A673 (cell line): ENCODE measurements around the gene CASQ2. TPM values are rescaled to one million over a fixed set of nuclear protein-coding genes. Genes with fewer than 3 reads are reported as not detected.

ENCODE experiments used
- BruUV-seq: library from RNA; stranded (reverse); fragments of 400-500 nt; replicated peaks from 2 replicates; lab custom pipeline; 2021; lab: Mats Ljungman, UMichigan
- CTCF ChIA-PET: fragments of 300-600 bp; sonication (Branson Sonifier 250); formaldehyde crosslinking; loops from one replicate; lab custom pipeline; 2022; ENCODE audit warnings: antibody characterized with exemption; lab: Charles Lee
- POLR2A ChIA-PET: fragments of 300-600 bp; sonication (Branson Sonifier 250); formaldehyde crosslinking; loops from one replicate; lab custom pipeline; 2022; ENCODE audit warnings: antibody characterized with exemption; ENCODE audit not compliant: low non-redundant PET; lab: Charles Lee
- DNase-seq: peaks from one replicate; pipeline ENCODE4 v3.0.0-alpha.2; 2015; ENCODE audit warnings: low spot score
- H3K27ac ChIP-seq: fragments of 200-600 bp; sonication (generic); 2 replicates; pipeline ENCODE4 v1.5.1; 2016; ENCODE audit warnings: mixed run types, low read depth, mild to moderate bottlenecking, mixed read lengths, antibody characterized with exemption, low read length; ENCODE audit not compliant: poor library complexity, severe bottlenecking
- H3K27me3 ChIP-seq: fragments of 200-600 bp; sonication (generic); replicated peaks from 2 replicates; pipeline ENCODE4 v1.6.1; 2017; ENCODE audit warnings: mixed run types, low read depth, mild to moderate bottlenecking, mixed read lengths, antibody characterized with exemption, low read length; ENCODE audit not compliant: insufficient read depth, poor library complexity
- H3K36me3 ChIP-seq: fragments of 200-600 bp; sonication (generic); 2 replicates; pipeline ENCODE4 v1.6.1; 2016; ENCODE audit warnings: mixed run types, mild to moderate bottlenecking, mixed read lengths, antibody characterized with exemption, low read length; ENCODE audit not compliant: insufficient read depth, poor library complexity, severe bottlenecking
- H3K4me1 ChIP-seq: fragments of 200-600 bp; sonication (generic); 2 replicates; pipeline ENCODE4 v1.6.1; 2017; ENCODE audit warnings: mixed run types, mild to moderate bottlenecking, mixed read lengths, antibody characterized with exemption, low read length; ENCODE audit not compliant: insufficient read depth, poor library complexity, severe bottlenecking
- H3K4me3 ChIP-seq: fragments of 200-600 bp; sonication (generic); 2 replicates; pipeline ENCODE4 v1.5.1; 2016; ENCODE audit warnings: low read depth, mixed run types, mild to moderate bottlenecking, mixed read lengths, low read length; ENCODE audit not compliant: poor library complexity, severe bottlenecking
- H3K9me3 ChIP-seq: fragments of 200-600 bp; sonication (generic); 2 replicates; pipeline ENCODE4 v1.6.1; 2016; ENCODE audit warnings: mixed run types, low read depth, mild to moderate bottlenecking, mixed read lengths, antibody characterized with exemption, low read length; ENCODE audit not compliant: poor library complexity, severe bottlenecking
- EZH2 ChIP-seq: fragments of 200-600 bp; sonication (generic); IDR thresholded peaks from 2 replicates; pipeline ENCODE4 v1.6.1; 2017; ENCODE audit warnings: borderline replicate concordance, low read depth, mild to moderate bottlenecking, mixed read lengths, antibody characterized with exemption, low read length; ENCODE audit not compliant: poor library complexity, severe bottlenecking
- intact Hi-C: fragments of 100-400 bp; cut with micrococcal nuclease; formaldehyde crosslinking; loops from one replicate; pipeline ENCODE4 v1.10.0; 2022; ENCODE audit not compliant: unreplicated experiment
- total RNA-seq: library from RNA; stranded (reverse); gene quantifications from 2 replicates; pipeline ENCODE4 v1.2.3, GENCODE V29; 2021
- TF ChIP-seq, protein P1 (sequence below): fragments of 300-800, 200-600 bp; sonication (generic); conservative IDR thresholded peaks from 2 replicates; pipeline ENCODE4 v1.5.1; 2017; ENCODE audit warnings: low read depth, mild to moderate bottlenecking, antibody characterized with exemption, low read length, moderate library complexity, mixed read lengths

Gene CASQ2
- total RNA-seq, 1 experiment from 2014 or later = 0.52 TPM

DNA sequence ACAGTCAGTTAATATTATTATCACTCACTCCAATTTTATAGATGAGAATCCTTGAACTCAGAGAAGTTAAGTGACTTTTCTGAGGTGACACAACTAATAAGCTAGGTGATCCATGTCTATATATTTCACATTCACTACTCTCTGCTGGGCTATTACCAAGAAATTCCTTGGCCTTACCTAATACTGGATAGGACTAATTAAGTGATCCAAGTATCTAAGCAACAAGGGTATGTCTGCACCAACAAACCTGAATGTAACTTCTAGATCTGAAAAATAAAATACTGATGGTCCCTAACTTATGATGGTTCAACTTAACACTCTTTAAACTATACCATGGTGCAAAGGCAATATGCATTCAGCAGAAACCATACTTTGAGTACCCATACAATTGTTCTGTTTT is 14.8 kb upstream of the CASQ2 start:
- Histone ChIP-seq H3K4me3 (no peak overlapping the region), H3K9me3 (no peaks in the 10 kb centered on the region), H3K4me1 (no peaks in the 10 kb centered on the region), H3K27me3 (no peaks in the 10 kb centered on the region), H3K36me3 (no peaks in the 10 kb centered on the region), H3K27ac (no peak overlapping the region)
- ChIA-PET CTCF (interaction anchor here (1.2 kb wide), 1 partner anchor 198 kb away, joined by 3 read pairs; no protein-coding TSS in a partner anchor), POLR2A (no interaction called here)
- no TSS peak for BruUV-seq
- TF ChIP-seq, protein P1, sequence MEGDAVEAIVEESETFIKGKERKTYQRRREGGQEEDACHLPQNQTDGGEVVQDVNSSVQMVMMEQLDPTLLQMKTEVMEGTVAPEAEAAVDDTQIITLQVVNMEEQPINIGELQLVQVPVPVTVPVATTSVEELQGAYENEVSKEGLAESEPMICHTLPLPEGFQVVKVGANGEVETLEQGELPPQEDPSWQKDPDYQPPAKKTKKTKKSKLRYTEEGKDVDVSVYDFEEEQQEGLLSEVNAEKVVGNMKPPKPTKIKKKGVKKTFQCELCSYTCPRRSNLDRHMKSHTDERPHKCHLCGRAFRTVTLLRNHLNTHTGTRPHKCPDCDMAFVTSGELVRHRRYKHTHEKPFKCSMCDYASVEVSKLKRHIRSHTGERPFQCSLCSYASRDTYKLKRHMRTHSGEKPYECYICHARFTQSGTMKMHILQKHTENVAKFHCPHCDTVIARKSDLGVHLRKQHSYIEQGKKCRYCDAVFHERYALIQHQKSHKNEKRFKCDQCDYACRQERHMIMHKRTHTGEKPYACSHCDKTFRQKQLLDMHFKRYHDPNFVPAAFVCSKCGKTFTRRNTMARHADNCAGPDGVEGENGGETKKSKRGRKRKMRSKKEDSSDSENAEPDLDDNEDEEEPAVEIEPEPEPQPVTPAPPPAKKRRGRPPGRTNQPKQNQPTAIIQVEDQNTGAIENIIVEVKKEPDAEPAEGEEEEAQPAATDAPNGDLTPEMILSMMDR = no peak
- TF ChIP-seq EZH2 = no peak
- no peak for DNase-seq
- intact Hi-C loops = no loop called here

DNA sequence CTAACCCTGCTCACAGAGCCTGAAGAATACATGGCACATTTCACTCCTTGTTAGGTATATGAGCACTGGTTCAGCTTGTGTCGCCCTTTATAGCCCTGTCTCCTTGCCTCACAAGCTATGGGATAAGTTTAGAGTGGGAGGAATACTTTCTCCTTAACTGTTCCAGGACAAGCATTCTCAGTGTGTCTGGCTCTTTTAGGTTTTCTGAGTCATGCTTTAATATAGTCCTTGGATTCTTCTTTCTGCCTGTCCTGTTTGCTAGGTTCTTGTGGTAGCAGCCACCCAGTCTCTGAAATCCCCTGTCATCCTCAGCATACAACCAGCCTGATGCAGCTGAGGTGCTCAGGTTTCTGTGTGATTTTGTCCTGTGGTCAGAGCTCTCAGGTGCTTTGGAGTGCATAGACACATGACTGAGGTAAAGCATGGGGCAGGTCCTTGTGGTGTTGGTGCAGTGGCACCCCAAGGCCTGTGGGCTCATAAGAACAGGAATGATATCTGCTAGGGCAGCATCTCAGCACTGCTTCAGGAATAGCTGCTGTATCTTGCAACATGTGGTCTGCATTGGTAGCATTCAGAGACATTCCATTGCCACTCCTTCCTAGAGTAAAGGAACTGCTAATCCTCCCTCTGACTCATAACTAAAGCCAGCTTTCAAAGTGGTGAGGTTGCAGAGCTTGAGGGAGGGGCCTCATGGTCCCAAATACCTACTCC is 14.2 kb upstream of the CASQ2 start:
- intact Hi-C loops = no loop called here
- Histone ChIP-seq H3K27me3 (no peaks in the 10 kb centered on the region), H3K9me3 (no peaks in the 10 kb centered on the region), H3K36me3 (no peaks in the 10 kb centered on the region), H3K4me1 (no peaks in the 10 kb centered on the region), H3K4me3 (no peak overlapping the region), H3K27ac (no peak overlapping the region)
- ChIA-PET POLR2A (no interaction called here), CTCF (interaction anchor here (1.2 to 1.5 kb wide), 2 partner anchors 11 to 198 kb away, joined by 3 to 5 read pairs; no protein-coding TSS in a partner anchor)
- TF ChIP-seq EZH2 = no peak
- TF ChIP-seq, protein P1 = no peak
- peak; percentile 62 for DNase-seq
- no TSS peak for BruUV-seq

DNA sequence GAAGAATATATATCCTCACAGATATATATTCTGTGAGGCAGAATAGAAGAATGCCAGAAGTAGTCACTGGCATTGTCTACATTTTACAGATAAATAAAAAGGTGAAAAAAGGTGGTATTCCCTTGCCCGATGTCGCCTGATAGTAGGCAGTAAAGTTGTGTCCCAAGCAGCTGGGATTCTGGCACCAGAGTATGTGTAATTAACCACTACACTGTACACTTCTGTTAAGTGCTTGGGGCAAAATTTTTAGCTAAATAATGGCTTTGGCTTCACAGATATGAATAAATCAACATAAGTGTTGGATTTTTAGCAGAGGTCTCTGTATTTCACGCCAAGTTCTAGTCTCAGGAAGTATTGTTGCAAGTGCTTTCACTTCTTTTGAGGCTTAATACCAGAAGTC is 13.3 kb upstream of the CASQ2 start:
- CTCF ChIA-PET = interaction anchor here (1.5 kb wide), 1 partner anchor 10 kb away, joined by 5 read pairs; no protein-coding TSS in a partner anchor
- intact Hi-C loops = no loop called here
- POLR2A ChIA-PET = no interaction called here

More for the DNA sequence above, 13.3 kb upstream of the CASQ2 start:
- TF ChIP-seq EZH2 = no peak
- TF ChIP-seq, protein P1 = no peak
- Histone ChIP-seq H3K27me3 (no peaks in the 10 kb centered on the region), H3K9me3 (no peaks in the 10 kb centered on the region), H3K4me3 (no peak overlapping the region), H3K4me1 (no peaks in the 10 kb centered on the region), H3K27ac (no peak overlapping the region), H3K36me3 (no peaks in the 10 kb centered on the region)
- BruUV-seq = no TSS peak
- DNase-seq = no peak
